ENCODE measurements around the gene ANGEL1.

GRCh38 chr14:76848879-76849278 lies 36.2 kb upstream of the ANGEL1 start:
- no peak for TF ChIP-seq EZH2phosphoT487 (conservative IDR thresholded peaks at IDR 0.05; ENCODE audit: low read length)
- TF ChIP-seq, protein P1, sequence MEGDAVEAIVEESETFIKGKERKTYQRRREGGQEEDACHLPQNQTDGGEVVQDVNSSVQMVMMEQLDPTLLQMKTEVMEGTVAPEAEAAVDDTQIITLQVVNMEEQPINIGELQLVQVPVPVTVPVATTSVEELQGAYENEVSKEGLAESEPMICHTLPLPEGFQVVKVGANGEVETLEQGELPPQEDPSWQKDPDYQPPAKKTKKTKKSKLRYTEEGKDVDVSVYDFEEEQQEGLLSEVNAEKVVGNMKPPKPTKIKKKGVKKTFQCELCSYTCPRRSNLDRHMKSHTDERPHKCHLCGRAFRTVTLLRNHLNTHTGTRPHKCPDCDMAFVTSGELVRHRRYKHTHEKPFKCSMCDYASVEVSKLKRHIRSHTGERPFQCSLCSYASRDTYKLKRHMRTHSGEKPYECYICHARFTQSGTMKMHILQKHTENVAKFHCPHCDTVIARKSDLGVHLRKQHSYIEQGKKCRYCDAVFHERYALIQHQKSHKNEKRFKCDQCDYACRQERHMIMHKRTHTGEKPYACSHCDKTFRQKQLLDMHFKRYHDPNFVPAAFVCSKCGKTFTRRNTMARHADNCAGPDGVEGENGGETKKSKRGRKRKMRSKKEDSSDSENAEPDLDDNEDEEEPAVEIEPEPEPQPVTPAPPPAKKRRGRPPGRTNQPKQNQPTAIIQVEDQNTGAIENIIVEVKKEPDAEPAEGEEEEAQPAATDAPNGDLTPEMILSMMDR (IDR thresholded peaks at IDR 0.05; ENCODE audit: insufficient read depth, low read length, poor library complexity, severe bottlenecking), result no peak
